ENCODE measurements around the gene BLOC1S2. TPM values are rescaled to one million over a fixed set of nuclear protein-coding genes. Genes with fewer than 3 reads are reported as not detected.
"Not testable (repeated sequence)": the region's sequence is repeated elsewhere in the genome, so short reads cannot be mapped to it uniquely, and the experiment has no call there.

Gene BLOC1S2
- total RNA-seq, 1 donor from 2014 or later: 50.0 TPM

DNA sequence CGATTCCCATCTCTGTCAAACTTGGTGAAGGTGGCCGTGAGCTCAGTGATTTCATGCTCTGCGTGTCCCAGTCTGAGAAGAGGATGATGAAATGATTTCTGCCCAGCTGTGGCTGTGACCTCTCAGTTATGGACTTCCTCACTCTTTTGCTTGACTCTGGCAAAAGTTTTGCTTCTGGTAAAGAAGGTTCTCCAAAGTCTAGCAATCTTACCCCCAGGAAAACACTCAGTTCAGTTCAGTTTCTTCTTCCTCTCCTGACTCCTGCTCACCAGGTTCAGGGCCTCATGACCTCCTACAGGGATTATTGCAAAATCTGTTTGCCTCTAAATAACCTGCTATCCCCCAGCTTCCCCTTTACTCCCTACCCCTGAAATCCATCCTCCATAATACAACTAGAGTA lies 4.9 kb upstream of the BLOC1S2 start:
- intact Hi-C loops (cut with micrococcal nuclease): no loop called here

DNA sequence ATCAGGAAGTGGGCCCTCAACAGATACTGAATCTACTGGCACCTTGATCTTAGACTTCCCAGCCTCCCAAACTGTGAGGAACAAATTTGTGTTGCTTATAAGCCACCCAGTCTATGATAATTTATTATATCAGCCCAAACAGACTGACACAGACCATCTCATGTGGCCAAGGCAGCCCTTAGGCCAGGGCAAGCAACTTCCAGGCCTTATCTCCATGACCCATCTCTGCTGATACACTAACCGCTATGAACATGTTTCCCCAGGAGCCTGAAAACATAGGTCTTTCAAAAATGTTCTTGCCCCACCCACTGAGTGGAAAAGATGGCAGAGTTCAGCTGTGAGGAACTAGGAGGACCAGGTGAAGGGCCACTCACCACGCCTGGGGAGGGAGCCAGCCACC lies 3.2 kb upstream of the BLOC1S2 start:
- intact Hi-C loops (cut with micrococcal nuclease): loop anchor here (5.0 kb wide), 3 partner anchors 58 to 218 kb away; partner anchors contain the start of genes ERLIN1 and SCD

DNA sequence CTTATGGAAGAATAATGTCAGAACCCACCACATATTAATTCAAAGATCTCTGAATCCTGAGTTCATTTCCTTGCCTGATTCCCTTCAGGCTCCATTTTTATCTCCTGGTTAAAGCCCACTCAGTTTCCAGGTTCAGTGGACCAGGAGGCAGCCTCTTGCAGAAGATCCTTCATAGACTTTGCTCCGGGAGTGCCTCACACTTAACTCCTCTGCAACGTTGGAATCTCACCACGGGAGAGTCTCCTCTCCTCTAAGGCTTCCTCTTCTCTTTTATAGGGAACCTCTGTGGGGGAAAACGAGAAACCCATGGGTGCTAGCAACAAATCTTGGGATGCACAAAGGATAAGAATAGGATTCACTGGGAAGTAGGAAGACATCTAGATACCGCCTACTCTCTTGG lies 1.7 kb upstream of the BLOC1S2 start:
- intact Hi-C loops (cut with micrococcal nuclease): loop anchor here (5.0 kb wide), 3 partner anchors 59 to 219 kb away; partner anchors contain the start of genes ERLIN1 and SCD

DNA sequence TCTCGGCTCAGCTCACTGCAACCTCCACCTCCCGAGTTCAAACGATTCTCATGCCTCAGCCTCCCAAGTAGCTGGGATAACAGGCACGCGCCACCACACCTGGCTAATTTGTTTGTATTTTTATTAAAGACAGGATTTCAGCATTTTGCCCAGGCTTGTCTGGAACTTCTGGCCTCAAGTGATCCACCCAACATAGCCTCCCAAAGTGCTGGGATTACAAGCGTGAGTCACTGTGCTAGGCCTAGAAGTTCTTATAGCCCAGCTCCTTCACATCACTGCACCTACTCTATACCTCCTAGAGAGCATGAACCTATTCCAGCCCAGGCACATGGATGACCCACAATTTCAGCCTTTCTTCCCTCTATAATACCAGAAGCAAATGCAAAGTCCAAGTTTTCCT lies 1.3 kb upstream of the BLOC1S2 start:
- intact Hi-C loops (cut with micrococcal nuclease): loop anchor here (5.0 kb wide), 3 partner anchors 60 to 220 kb away; partner anchors contain the start of genes ERLIN1 and SCD

DNA sequence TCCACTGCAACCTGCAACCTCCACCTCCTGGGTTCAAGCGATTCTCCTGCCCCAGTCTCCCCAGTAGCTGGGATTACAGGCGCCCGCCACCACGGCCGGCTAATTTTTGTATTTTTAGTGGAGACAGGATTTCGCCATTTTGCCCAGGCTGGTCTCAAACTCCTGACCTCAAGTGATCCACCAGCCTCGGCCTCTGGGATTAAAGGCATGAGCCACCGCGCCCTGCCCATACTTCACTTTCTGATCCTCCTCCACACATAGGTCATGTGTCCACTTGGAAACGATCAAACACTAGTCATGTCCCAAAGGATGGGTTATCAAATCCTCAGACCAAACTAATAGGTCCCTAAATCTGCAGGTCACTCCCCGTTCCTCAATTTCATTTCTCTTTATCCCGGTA lies 1.2 kb downstream of the BLOC1S2 start:
- intact Hi-C loops (cut with micrococcal nuclease): loop anchor here (5.0 kb wide), 3 partner anchors 62 to 222 kb away; partner anchors contain the start of genes ERLIN1 and SCD

DNA sequence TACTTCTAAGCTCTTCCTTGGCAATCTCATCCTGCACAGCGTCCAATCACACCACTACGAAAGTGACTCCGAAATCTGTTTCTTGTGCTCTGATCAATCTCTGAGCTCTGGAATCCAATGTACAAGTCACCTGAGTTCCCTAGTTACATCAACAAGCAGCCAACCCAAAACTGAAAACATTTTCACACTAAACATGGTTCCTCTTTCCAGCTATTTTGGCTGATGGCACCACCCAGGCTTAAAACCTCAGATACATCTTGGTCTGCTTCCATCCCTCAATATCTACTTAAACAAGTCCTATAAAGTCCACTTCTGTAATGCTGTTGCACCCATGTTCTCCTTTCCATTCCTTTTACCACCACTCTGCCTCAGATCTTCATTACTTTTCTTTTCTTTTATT lies 3.6 kb downstream of the BLOC1S2 start:
- intact Hi-C loops (cut with micrococcal nuclease): no loop called here

DNA sequence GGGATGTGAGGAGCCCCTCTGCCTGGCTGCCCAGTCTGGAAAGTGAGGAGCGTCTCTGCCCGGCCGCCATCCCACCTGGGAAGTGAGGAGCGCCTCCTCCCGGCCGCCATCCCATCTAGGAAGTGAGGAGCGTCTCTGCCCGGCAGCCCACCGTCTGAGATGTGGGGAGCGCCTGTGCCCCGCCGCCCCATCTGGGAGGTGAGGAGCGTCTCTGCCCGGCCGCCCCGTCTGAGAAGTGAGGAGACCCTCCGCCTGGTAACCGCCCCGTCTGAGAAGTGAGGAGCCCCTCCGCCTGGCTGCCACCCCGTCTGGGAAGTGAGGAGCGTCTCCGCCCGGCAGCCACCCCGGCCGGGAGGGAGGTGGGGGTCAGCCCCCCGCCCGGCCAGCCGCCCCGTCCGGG lies 9.5 kb downstream of the BLOC1S2 start:
- intact Hi-C loops (cut with micrococcal nuclease): not testable (repeated sequence)

DNA sequence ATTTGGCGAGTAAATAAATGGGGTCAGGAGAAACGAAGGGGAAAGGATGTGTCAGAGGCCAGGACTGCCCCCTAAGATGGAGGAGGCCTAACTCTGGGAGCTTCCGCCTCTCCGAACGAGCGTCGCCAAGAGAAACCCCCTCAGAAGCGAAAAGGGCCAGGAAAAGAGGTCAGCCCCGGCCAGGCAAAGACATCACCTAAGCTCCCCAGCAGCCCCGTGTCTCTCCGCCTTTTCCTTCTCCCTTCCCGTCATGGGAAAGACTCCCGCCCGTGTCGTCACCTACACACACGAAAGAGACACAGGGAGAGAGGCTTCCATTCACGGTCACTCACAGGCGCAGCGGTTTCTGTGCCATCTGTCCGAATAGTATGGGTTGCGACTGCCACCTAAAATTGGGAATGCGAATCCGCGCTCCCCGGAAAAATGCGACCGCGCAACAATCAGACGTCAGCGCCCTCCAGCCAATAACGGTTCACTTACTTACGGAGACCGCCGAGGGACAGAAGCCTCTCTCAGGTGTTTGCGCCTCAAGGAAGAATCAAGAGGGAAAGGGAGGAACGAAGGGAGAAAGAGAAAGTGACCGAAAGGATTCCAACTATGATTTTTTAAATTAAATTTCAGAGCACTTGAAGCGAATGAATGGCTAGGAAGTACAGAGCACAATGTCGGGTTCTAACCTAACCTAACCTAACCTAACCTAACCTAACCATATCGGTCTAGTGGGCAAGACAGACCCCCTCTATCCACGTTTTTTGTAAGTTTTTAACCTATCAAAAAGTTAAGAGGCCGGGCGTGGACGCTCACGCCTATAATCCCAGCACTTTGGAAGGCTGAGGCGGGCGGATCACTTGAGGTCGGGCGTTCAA lies 19.0 kb downstream of the BLOC1S2 start, which contains the start of gene CWF19L1:
Gene CWF19L1 (minus strand): TSS at position 400 of the 866 bp plus-strand sequence. CDS start 45 bp downstream, at position 355.
- intact Hi-C loops (cut with micrococcal nuclease): loop anchor here (1.0 to 5.0 kb wide), 3 partner anchors 19 to 80 kb away; partner anchors contain the start of genes BLOC1S2, CHUK and ERLIN1

DNA sequence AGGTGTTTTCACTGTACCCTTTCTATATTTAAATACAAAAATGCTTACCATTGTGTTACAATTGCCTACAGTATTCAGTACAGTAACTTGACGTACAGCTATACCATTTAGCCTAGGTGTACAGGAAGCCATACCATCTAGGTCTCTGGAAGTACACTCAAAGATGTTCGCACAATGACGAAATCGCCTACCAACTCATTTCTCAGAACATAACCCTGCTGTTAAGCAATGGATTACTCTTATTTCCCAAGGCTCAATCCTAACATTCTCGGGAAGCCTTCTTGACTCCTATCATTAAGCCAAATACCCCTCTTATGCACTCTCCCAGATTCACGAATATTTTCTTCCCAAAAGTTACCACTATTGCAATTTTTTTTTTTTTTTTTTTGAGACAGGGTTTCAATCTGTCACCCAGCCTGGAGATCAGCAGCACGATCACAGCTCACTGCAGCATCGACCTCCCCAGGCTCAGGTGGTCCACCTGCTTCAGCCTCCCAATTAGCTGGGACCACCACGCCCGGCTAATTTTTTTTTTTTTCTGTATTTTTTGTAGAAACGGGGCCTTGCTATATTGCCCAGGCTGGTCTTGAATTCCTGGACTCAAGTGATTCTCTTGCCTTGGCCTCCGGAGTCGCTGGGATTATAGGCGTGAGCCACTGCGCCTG lies 20.5 kb downstream of the BLOC1S2 start:
- intact Hi-C loops (cut with micrococcal nuclease): loop anchor here (5.0 kb wide), 1 partner anchor 79 kb away; the partner anchor contains the start of gene ERLIN1

DNA sequence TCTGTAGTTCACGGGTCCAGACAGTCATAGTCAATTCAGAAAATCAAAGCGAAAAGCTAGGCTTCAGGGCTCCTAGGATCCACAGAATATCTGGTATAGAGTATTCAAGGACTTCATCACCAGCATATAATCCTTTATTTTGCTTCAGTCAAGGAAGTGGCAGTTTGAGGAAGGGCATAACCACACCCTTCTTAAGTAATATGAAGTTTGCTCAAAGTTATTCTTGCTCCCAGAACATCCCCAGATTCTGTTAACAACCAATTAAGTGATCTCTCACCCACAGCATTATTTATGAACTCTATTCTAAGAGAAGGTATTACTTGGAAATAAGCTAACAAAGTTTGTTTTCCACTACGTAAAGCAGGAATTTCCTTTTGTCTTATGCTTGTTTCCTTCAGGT lies 32.3 kb downstream of the BLOC1S2 start:
- intact Hi-C loops (cut with micrococcal nuclease): no loop called here

DNA sequence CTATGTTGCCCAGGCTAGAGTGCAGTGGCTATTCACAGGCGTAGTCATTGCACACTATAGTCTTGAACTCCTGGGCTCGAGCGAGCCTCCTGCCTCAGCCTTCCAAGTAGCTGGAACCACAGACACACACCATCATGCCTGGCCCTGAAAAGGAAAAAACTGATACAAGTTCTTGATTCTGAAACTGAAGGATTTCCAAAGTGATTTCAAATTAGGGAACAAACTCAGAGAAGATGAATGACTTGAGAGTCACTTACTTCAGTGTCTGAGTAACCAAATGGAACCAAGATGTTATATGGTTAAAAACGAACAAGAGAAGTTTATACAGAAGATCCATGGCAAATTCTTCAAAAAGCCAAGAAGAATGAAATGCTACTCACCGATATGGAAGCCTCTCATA lies 33.4 kb downstream of the BLOC1S2 start:
- intact Hi-C loops (cut with micrococcal nuclease): no loop called here

DNA sequence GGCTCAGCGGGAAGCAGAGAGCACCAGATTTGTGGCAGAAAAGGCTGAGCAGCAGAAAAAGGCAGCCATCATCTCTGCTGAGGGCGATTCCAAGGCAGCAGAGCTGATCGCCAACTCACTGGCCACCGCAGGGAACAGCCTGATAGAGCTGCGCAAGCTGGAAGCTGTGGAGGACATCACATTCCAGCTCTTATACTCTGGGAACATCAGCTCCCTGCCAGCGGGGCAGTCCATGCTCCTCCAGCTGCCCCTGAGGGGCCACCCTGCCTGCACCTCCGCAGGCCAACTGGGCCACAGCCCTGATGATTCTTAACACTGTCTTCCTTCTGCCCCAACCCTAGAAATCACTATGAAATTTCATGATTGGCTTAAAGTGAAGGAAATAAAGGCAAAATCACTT lies 37.7 kb downstream of the BLOC1S2 start:
- intact Hi-C loops (cut with micrococcal nuclease): no loop called here

DNA sequence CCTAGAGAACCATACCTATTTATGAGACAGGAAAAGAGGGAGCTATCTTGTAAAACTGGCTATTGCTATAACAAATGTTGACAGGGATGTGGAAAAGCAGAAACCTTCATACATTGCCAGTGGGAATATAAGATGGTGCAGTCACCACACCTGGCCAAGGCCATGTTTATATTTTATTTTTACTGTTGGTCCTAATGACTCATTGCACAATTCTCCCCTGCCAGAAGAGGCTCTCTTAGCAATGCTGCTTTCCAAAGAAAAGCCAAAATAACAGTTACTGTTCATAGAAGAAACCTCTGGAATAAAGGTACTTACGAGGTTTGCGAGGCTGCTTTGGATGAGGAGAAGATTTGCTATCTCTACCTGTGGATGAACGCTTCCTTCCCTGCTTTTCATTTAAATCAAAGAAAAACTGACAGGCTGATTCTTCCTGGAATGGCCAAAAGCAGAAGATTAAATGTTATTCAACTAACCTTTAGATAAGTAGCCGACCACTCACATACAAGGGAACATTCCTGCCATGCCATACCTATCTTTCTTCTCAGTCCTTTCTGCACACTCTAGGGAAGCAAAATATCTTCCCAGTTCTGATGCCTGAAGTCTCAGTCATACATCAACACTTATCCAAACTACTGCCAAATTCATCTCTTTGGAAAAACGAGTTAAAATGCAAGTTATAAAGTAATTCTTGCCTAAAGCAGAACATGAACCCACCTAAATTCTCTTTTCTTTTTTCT lies 40.8 kb downstream of the BLOC1S2 start:
- intact Hi-C loops (cut with micrococcal nuclease): no loop called here

DNA sequence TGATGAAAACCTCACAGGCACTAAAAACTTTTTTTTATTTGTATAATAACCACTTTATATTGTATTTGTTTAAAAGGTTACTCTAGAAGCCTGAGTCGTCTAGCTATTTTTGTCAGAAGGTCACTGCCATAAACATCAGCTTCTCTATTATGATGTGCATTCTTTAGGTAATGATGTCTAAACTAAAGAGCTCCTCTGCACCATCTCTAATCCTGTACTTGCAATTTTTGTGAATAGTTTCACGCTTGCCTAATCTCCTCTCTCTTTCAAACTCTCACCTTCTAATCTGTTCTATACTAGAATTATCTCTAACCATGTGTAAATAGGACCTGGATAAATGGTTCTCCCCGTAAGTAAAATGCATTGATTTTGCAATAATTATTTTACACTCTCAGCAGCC lies 46.6 kb downstream of the BLOC1S2 start:
- intact Hi-C loops (cut with micrococcal nuclease): loop anchor here (1.0 kb wide), 1 partner anchor 11 kb away; the partner anchor contains the start of gene CHUK

DNA sequence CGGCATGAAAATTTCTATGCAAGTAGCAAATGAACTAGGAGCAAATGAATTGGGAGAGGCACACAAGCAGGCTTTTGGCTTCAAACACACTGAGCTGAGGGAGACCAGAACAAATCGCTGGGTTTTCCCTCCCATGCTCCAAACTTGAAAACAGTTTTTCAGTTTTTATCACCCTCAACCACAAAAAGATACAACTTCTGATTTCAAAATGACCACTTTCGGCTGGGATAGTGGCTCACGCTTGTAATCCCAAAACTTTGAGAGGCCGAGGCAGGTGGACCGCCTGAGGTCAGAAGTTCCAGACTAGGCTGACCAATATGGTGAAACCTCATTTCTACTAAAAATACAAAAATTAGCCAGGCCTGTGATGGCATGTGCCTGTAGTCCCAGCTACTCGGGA lies 48.1 kb downstream of the BLOC1S2 start:
- intact Hi-C loops (cut with micrococcal nuclease): no loop called here

DNA sequence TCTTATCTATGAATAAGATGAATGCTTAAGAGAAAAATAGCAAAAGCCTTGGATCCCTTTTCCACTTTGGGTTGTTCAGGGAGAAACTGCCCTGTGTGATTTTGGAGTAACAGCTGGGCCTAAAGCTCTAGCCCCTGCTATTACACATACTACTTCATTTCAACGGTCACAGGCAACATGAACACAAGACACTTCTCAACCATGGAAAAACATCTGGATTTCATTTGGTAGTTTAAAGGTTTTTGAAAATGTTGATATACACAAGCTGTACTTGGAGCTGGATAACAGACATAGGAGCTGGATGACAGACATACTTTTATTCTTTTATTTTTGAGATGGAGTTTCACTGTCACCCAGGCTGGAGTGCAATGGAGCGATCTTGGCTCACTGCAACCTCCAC lies 54.4 kb downstream of the BLOC1S2 start:
- intact Hi-C loops (cut with micrococcal nuclease): no loop called here

DNA sequence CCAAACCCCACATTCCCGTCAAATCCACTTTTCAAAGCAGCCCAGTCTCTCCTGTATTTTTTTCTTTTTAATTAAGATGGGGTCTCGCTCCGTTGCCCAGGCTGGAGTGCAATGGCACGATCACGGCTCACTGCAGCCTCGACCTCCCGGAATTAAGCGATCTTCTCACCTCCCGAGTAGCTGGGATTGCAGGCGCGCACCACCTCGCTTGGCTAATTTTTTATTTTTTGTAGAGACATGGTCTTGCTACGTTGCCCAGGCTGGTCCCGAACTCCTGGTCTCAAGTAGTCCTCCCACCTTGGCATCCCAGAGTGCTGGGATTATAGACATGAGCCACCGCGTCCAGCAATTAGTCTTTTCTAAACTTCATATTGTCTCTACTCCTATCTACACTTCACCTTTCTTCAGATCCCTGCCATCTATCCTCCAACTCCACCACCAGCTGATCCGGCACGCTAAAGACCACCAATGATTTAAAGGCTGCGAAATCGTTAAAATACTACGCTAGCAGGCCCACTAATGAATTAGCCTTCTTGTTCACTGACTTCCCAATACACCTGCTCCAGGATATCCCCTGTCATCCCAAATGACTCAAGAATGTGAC lies 56.6 kb downstream of the BLOC1S2 start:
- intact Hi-C loops (cut with micrococcal nuclease): loop anchor here (1.0 kb wide), 4 partner anchors 10 to 56 kb away; partner anchors contain the start of genes BLOC1S2, CWF19L1 and ERLIN1

DNA sequence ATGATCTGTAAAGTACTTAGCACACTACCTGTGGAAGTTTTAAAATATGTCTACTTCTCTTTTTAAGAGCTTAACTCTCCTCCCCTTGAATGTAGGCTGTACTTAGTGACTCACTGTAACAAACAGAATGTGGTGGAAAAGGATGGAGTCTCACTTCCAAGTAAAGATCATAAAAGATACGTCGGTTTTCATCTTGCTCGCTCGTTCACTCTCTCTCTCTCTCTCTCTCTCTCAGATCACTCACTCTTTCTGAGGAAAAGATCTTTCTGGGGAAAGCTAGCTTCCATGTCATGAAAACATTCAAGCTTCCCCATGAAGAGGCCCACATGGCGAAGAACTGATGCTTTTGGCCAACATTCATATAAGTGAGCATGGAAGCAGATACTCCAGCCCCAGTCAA lies 62.6 kb downstream of the BLOC1S2 start:
- intact Hi-C loops (cut with micrococcal nuclease): no loop called here
